GM19099 (cell line): ENCODE measurements around the gene ARHGAP6.

ENCODE experiments used
- POLR2A ChIP-seq: IDR thresholded peaks from 3 replicates; pipeline ENCODE4 v1.6.1; 2011; ENCODE audit warnings: low read depth; ENCODE audit not compliant: insufficient read length; ENCODE audit errors: extremely low read depth

ARHGAP6 gene

GRCh38 chrX:11464836-11465463 lies 200.8 kb downstream of the ARHGAP6 start:
- no peak for TF ChIP-seq POLR2A

- no peak for TF ChIP-seq POLR2A
These were observed 201.3 kb downstream of the ARHGAP6 start for GRCh38 chrX:11464380-11464779.

- no peak for TF ChIP-seq POLR2A
These were observed 203.1 kb downstream of the ARHGAP6 start for GRCh38 chrX:11462648-11463047.

- no peak for TF ChIP-seq POLR2A
These were observed 203.6 kb downstream of the ARHGAP6 start for GRCh38 chrX:11462136-11462535.

GRCh38 chrX:11461201-11462001 lies 204.3 kb downstream of the ARHGAP6 start:
- TF ChIP-seq POLR2A, result no peak

GRCh38 chrX:11460347-11460746 lies 205.4 kb downstream of the ARHGAP6 start:
- no peak for TF ChIP-seq POLR2A

- no peak for TF ChIP-seq POLR2A
These were observed 207.6 kb downstream of the ARHGAP6 start for GRCh38 chrX:11458170-11458569.

GRCh38 chrX:11451151-11451550 lies 214.6 kb downstream of the ARHGAP6 start:
- no peak for TF ChIP-seq POLR2A

GRCh38 chrX:11450354-11450753 lies 215.4 kb downstream of the ARHGAP6 start:
- no peak for TF ChIP-seq POLR2A

- TF ChIP-seq POLR2A, result no peak
These were observed 216.1 kb downstream of the ARHGAP6 start for GRCh38 chrX:11449613-11450012.

- TF ChIP-seq POLR2A, result no peak
These were observed 218.3 kb downstream of the ARHGAP6 start for GRCh38 chrX:11447418-11447817.

- TF ChIP-seq POLR2A, result no peak
These were observed 218.8 kb downstream of the ARHGAP6 start for GRCh38 chrX:11446949-11447348.

GRCh38 chrX:11446336-11446735 lies 219.4 kb downstream of the ARHGAP6 start:
- TF ChIP-seq POLR2A, result no peak

GRCh38 chrX:11445540-11445939 lies 220.2 kb downstream of the ARHGAP6 start:
- TF ChIP-seq POLR2A, result no peak

- TF ChIP-seq POLR2A, result no peak
These were observed 221.7 kb downstream of the ARHGAP6 start for GRCh38 chrX:11444052-11444451.

- no peak for TF ChIP-seq POLR2A
These were observed 225.9 kb downstream of the ARHGAP6 start for GRCh38 chrX:11439846-11440245.
